ENCODE results near the gene F13A1. TPM values are rescaled to one million over a fixed set of nuclear protein-coding genes. Genes with fewer than 3 reads are reported as not detected.

Gene F13A1
- total RNA-seq, result 10 to 100 TPM in 3 of 4 donors, 1 to 10 TPM in 1; 9.7 to 32.7 (median 17.2) TPM

DNA sequence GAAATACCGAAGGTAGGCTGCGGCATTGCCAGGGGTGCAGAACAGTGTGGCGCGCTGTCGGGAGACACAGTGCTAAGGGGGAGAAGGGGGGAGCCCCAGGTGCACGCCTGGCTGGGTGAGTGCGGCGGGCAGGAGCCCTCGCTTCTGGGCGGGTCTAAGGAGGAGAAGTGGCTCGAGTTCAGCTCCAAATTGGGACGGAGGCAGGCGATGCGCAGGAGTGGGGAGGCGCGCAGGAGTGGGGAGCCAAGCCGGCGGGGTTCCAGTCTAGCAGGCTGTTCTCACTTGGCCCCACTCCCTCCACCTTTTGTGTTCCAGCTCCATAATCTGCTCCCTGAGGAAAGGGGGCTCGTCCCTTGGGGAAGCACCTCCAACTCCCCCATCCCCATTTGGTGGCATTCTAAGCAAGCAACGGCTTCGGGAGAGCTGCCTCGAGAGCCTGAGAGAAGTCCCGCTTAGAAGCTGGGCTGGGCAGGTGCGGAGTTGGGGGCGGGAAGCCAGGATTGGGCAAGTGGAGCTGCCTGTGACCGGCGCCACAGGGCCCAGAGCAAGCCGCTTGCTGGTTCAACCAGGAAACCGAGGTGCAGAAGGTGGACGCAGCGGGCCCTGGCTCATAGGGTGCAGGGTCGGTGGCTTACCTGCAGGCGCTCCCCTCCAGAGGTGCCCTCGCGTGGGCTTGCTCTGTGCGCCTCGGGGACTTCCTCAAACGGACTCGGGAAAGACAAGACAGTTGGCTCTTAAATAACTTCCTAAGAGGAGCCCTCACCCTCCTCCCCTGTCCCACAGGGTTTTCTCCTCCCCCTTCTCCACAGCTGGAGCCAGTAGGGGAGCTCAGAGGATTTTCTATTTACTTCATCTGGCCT, at the start of gene F13A1:
F13A1 (minus strand) TSS at position 711 of the 860 bp plus-strand sequence. CDS start 1,998 bp downstream, outside the sequence.
- 13% methylated on average over 24 of the region's 39 CpGs for WGBS
- DNase-seq (ENCODE audit: low spot score in 2 of 2), result peak in 1 of 2 donors; percentile 71
- Histone ChIP-seq H3K36me3 (no peaks in the 10 kb centered on the region), H3K27me3 (peaks cover 38% of the 10 kb centered on the region), H3K4me1 (peaks cover 11% of the 10 kb centered on the region), H3K4me3 (peak within 1 kb of the TSS; percentile 31), H3K9me3 (no peaks in the 10 kb centered on the region), H3K27ac (peak within 1 kb of the TSS; percentile 43)
- TF ChIP-seq EP300 (IDR thresholded peaks at IDR 0.05) (no peak), POLR2AphosphoS5 (IDR thresholded peaks at IDR 0.05) (no peak)

DNA sequence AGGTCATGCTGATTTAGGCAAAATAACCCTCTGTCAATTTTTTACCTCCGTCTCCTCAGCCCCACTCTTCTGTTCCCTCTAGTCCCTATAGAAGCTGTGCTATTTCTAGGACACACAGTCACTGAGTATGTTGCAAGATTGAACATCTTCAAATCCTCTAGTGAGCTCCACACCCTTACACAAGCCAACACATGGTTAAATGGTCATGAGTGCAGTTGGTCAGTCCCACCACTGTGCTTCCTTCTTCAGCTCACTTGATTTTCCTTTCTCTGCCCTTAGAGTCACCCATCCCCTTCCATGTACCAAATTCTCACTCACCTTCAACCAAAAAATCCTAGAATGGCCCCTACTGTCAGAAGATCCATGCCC, 48.2 kb upstream of the F13A1 start:
- no peaks in the 10 kb centered on the region for H3K9me3 ChIP-seq
- no peak overlapping the region for H3K27ac ChIP-seq
- H3K27me3 ChIP-seq, result no peaks in the 10 kb centered on the region
- H3K36me3 ChIP-seq, result no peaks in the 10 kb centered on the region
- TF ChIP-seq, protein P1, sequence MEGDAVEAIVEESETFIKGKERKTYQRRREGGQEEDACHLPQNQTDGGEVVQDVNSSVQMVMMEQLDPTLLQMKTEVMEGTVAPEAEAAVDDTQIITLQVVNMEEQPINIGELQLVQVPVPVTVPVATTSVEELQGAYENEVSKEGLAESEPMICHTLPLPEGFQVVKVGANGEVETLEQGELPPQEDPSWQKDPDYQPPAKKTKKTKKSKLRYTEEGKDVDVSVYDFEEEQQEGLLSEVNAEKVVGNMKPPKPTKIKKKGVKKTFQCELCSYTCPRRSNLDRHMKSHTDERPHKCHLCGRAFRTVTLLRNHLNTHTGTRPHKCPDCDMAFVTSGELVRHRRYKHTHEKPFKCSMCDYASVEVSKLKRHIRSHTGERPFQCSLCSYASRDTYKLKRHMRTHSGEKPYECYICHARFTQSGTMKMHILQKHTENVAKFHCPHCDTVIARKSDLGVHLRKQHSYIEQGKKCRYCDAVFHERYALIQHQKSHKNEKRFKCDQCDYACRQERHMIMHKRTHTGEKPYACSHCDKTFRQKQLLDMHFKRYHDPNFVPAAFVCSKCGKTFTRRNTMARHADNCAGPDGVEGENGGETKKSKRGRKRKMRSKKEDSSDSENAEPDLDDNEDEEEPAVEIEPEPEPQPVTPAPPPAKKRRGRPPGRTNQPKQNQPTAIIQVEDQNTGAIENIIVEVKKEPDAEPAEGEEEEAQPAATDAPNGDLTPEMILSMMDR (IDR thresholded peaks at IDR 0.05), result no peak
- TF ChIP-seq EP300 (IDR thresholded peaks at IDR 0.05) (no peak), POLR2AphosphoS5 (IDR thresholded peaks at IDR 0.05) (no peak), POLR2A (IDR thresholded peaks at IDR 0.05) (no peak)
- WGBS, result 90% methylated on average over 1 of the region's 1 CpG
- no peak overlapping the region for H3K4me3 ChIP-seq
- no peak for DNase-seq (ENCODE audit: low spot score in 2 of 2)
- no peaks in the 10 kb centered on the region for H3K4me1 ChIP-seq

DNA sequence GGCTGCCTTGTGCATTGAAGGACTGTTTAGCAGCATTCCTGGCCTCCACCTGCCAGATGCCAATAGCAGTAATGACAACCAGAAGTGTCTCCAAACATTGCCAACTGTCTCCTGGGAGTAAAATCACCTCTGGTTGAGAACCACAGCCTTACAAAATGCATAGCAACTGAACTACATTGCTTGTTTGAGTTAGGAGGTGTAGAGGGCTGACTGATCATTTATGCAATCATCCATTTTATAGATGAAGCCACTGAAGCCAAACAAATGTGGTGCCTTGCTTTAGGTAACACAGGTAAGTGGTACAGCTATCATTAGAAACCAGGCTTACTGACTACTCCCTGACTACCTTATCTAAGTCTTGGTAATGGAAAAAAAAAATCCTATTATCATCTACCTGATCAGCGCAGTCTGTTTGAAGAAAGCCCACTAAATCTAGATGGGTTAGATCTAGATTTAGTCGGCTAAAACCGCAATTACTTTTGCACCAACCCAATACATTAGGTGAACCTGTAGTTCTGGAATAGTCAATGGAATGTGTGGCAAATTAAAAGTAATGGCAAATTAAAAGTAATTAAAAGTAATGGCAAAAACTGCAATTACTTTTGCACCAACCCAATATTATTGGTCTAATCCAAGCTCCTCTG, 47.7 kb upstream of the F13A1 start:
- TF ChIP-seq POLR2A (IDR thresholded peaks at IDR 0.05), result no peak
- TF ChIP-seq, protein P1 (IDR thresholded peaks at IDR 0.05), result no peak
- TF ChIP-seq POLR2AphosphoS5 (IDR thresholded peaks at IDR 0.05), result no peak
- TF ChIP-seq EP300 (IDR thresholded peaks at IDR 0.05), result no peak
- Histone ChIP-seq H3K27me3 (no peaks in the 10 kb centered on the region), H3K4me1 (no peaks in the 10 kb centered on the region), H3K9me3 (no peaks in the 10 kb centered on the region), H3K27ac (no peak overlapping the region), H3K4me3 (no peak overlapping the region), H3K36me3 (no peaks in the 10 kb centered on the region)
- WGBS, result 96% methylated on average over 3 of the region's 3 CpGs
- no peak for DNase-seq (ENCODE audit: low spot score in 2 of 2)

DNA sequence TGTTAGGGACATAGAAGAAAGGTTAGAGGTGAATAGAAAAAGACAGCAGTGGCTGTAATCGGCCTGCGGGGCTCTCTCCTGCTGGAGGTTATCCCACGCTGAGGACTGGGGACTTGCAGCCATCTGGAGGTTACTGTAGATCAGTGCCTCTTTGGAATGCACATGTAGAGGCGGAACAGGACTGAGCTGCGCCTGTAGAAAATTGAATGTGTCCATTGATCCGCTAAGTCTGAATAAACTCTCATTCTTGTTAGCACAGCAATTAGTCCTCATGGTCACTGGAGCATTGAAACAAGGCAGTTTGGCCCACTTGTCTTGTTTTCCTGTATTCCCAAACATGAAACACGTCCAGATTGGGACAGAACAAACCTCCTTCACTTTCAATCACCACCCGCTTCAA, 46.3 kb upstream of the F13A1 start:
- no peaks in the 10 kb centered on the region for H3K27me3 ChIP-seq
- H3K4me3 ChIP-seq, result no peak overlapping the region
- H3K36me3 ChIP-seq, result no peaks in the 10 kb centered on the region
- H3K27ac ChIP-seq, result no peak overlapping the region
- TF ChIP-seq POLR2A (IDR thresholded peaks at IDR 0.05), result no peak
- TF ChIP-seq EP300 (IDR thresholded peaks at IDR 0.05), result no peak
- TF ChIP-seq, protein P1 (IDR thresholded peaks at IDR 0.05), result no peak
- TF ChIP-seq POLR2AphosphoS5 (IDR thresholded peaks at IDR 0.05), result no peak
- H3K9me3 ChIP-seq, result no peaks in the 10 kb centered on the region
- DNase-seq (ENCODE audit: low spot score in 2 of 2), result no peak
- no peaks in the 10 kb centered on the region for H3K4me1 ChIP-seq
- 80% methylated on average over 8 of the region's 8 CpGs for WGBS

DNA sequence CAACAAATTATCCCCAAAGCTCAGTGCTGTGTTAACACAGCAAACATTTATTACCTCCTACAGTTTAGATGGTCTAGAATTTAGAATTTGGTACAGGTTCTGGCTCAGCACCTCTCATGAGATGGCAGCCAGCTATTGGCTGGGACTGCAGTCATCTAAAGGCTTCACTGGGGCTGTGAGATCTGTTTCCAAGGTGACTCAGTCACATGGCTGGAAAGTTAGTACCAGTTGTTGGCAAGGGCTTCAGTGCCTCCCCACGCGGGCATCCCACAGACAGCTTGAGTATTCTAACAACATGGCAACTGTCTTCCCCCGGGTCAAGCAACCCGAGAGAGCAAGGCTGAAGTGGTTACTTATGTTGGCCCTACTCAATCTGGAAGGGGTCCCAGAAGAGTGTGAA, 44.8 kb upstream of the F13A1 start:
- WGBS, result 90% methylated on average over 4 of the region's 4 CpGs
- Histone ChIP-seq H3K36me3 (no peaks in the 10 kb centered on the region), H3K4me3 (no peak overlapping the region), H3K27ac (no peak overlapping the region), H3K27me3 (no peaks in the 10 kb centered on the region), H3K9me3 (no peaks in the 10 kb centered on the region), H3K4me1 (no peaks in the 10 kb centered on the region)
- TF ChIP-seq, protein P1 (IDR thresholded peaks at IDR 0.05), result no peak
- DNase-seq (ENCODE audit: low spot score in 2 of 2), result no peak

All from suprapubic skin (tissue), 4 donors.